GM18520 (cell line): ENCODE measurements around the gene SLC25A13.

Experiments
- ATAC-seq: cut with Tn5 transposase; IDR thresholded peaks from one replicate; pipeline ENCODE4 v1.9.1; 2021; ENCODE audit not compliant: unreplicated experiment

The SLC25A13 gene

GRCh38 chr7:96244244-96244991, 77.5 kb downstream of the SLC25A13 start:
- no peak for ATAC-seq

- no peak for ATAC-seq
Observed at GRCh38 chr7:96243241-96243640, 78.7 kb downstream of the SLC25A13 start.

- no peak for ATAC-seq
Observed at GRCh38 chr7:96241855-96242254, 80.0 kb downstream of the SLC25A13 start.

- ATAC-seq: no peak
Observed at GRCh38 chr7:96238976-96239766, 82.7 kb downstream of the SLC25A13 start.

DNA sequence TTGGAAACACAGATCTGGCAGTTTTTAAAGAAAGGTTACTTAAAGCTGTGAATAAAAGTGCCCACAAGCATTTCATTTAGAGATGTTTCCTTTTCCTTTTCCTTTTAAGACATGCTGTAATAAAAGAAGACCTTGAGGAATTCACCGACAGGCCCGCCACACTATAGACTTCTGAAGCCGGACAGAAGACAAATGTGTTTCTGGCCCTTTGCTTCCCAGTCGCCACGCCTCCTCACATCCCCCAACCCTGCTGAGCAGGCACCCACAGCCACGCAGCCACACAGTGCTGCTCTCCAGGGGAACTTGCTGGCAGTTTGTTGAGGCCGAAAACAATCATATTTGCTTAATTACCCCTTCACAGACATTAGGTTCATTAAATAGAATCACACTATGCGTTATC, 83.4 kb downstream of the SLC25A13 start:
- no peak for ATAC-seq

DNA sequence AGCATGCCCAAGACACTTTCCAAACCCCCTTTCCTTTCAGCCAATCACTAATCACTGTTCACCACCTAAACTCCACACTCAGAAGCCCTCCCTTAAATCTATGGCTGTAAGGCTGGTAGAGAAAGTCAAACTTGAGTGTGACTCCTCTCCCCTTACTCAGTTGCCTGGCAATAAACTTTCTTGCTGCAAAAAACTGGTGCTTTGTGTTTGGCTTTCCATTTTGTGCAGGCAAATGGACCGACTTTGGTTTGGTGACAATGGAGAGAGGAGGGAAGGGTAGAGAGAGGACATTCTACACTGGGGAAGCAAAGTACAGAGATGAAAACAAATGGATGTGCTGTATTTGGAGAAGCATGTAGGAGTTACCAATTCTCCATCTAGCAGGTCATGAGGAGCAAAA, 84.9 kb downstream of the SLC25A13 start:
- ATAC-seq: no peak

- ATAC-seq: no peak
Observed at GRCh38 chr7:96236198-96237039, 85.5 kb downstream of the SLC25A13 start.

- no peak for ATAC-seq
Observed at GRCh38 chr7:96235281-96235680, 86.6 kb downstream of the SLC25A13 start.

DNA sequence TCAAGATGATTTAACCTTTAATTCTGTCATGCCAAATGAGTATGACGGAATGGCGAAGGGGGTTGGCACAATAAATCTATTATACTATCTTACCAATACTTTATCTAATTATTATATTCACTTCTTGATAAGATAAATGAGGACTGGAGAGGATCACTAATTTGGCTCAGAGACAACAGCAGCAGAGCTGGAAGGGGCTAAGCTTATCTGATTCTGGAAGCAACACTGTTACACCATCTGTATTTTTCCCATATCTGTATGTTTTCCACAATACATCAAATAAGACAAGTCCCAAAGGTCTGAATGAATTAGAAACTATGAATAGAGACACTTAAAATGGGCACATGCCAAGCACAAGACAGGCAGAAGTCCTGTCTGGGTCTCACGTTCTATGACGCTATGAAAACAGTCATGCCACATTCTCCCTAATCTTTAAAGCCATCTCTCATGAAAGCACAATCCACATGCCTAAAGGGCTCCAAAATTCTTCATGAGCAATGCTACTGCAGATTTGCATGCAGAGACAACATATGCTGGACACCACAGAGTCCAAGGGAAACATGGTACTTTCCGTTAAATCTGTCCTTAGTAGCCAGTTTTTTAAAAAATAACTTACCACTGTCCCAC, 88.3 kb downstream of the SLC25A13 start:
- ATAC-seq: no peak

- ATAC-seq: no peak
Observed at GRCh38 chr7:96233084-96233483, 88.8 kb downstream of the SLC25A13 start.

DNA sequence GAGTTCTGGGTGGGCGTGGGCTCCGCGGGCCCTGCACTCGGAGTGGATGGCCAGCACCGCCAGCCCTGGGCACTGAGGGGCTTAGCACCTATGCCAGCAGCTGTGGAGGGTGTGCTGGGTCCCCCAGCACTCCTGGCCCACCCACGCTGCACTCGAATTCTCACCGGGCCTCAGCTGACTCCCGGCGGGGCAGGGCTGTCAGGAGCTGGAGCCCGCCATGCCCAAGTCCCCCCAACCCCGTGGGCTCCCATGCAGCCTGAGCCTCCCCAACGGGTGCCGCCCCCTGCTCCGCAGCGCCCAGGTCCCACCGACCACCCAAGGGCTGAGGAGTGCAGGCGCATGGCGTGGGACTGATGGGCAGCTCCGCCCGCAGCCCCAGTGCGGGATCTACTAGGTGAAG, 93.1 kb downstream of the SLC25A13 start:
- ATAC-seq: no peak

DNA sequence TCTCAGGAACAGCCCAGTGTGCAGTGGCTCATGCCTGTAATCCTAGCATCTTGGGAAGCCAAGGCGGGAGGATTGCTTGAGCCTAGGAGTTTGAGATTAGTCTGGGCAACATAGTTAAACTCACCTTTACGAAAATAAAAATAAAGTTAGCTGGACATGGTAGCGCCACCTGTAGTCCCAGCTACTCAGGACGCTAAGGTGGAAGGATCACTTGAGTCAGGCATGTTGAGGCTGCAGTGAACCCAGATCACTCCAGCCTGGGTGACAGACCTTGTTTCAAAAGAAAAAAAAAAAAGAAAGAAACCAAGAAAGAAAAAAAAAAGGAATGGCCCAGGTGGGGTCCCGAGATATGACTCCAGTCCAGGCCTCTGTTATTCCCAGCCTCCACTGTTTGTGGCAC, 96.6 kb downstream of the SLC25A13 start:
- no peak for ATAC-seq

DNA sequence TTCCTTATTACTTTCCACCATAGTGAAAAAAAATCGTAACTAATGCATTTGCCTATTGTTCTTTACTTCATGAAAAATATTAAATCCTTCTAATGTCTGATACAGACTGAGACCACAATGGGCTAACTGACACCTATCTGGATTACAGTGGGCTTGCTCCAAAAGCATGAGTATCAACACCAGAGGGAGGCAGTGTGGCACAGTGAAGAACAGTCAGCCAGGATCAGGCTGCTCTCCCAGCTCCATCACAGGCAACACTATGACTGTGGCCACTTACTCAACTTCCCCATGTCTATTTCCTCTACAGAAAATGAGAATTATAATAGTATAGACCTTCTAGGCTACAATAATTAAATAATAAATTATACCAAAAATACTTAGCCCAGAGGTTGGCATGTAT, 97.2 kb downstream of the SLC25A13 start:
- ATAC-seq: no peak

DNA sequence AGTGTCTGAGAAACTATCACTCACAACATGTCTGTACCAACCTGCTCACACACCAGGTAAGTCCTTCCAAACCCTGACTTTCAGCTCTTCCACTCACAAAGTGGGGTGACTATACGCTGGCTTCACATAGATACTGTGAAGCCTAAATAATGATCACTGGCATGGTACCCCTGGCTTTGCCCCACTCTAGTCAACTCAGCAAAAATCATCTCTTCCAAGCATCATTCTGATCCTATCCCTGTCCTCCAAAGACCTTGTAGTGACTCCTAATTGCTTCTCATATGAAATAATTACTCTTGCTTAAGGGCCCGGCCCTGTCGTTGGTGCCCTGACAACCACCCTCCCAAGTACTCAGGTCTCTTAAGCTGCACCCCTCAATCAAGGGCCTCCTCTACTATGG, 97.8 kb downstream of the SLC25A13 start:
- ATAC-seq: no peak

- no peak for ATAC-seq
Observed at GRCh38 chr7:96221888-96222287, 100.0 kb downstream of the SLC25A13 start.

- no peak for ATAC-seq
Observed at GRCh38 chr7:96219378-96220130, 102.3 kb downstream of the SLC25A13 start.

DNA sequence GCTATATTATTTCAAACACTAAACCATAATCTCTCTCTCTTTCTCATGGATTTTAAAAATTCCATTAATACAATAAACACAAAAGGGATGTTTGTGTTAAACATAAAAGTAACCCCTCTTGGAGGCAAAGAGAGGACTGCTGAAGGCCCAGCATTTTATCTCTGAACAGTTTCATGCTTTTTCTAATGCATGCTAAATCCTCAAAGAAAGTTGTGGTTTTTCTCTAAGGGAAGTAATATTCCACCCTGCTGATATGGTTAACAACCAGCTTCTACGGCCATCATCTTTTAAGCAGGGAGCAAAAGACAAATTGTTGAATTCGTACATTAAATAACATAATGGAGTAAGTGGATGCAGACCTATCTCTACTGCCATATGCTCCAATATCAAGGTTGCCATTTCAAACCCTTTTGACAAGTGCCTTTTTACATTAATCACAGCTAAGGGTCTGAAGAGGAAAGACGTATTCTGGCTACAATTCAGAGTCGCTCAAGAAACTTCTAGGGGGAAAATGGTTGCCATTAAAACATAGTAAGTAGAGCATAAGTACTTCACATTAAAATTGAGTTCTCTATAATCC, 103.1 kb downstream of the SLC25A13 start:
- ATAC-seq: no peak

- ATAC-seq: no peak
Observed at GRCh38 chr7:96217147-96217546, 104.8 kb downstream of the SLC25A13 start.

DNA sequence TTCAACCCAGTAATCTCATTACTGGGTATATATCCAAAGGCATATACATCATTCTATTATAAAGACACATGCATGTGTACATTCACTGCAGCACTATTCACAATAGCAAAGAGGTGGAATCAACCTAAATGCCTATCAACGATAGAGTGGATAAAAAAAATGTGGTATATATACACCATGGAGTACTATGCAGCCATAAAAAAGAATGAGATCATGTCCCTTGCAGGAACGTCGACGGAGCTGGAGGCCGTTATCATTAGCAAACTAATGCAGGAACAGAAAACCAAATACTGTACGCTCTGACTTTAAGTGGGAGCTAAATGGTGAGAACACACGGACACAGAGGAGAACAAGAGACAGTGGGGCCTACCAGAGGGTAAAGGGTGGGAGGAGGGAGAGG, 105.5 kb downstream of the SLC25A13 start:
- ATAC-seq: no peak

- no peak for ATAC-seq
Observed at GRCh38 chr7:96212474-96212873, 109.4 kb downstream of the SLC25A13 start.
